Measurements from ENCODE around the gene FOXC1. TPM values are rescaled to one million over a fixed set of nuclear protein-coding genes. Genes with fewer than 3 reads are reported as not detected.

The FOXC1 gene
- total and polyA plus RNA-seq, 4 donors = 0.08 to 0.33 (median 0.14) TPM

GRCh38 chr6:1575210-1576041 lies 34.3 kb upstream of the FOXC1 start:
- peaks cover 0 to 4% (median 0%) of the 10 kb centered on the region in 4 donors for H3K9me3 ChIP-seq (ENCODE audit: control insufficient read depth in 4 of 4, low read length in 3 of 4)

More at GRCh38 chr6:1575210-1576041, 34.3 kb upstream of the FOXC1 start:
- WGBS = 70% methylated on average over 16 of the region's 16 CpGs
- Histone ChIP-seq H3K27me3 (ENCODE audit: control insufficient read depth in 4 of 4, insufficient read depth in 4 of 4, low read length in 3 of 4) (no peaks in the 10 kb centered on the region), H3K27ac (ENCODE audit: low read depth in 1 of 2, low read length in 2 of 2) (no peak overlapping the region), H3K36me3 (ENCODE audit: control insufficient read depth in 4 of 4, insufficient read depth in 3 of 4, low read depth in 1 of 4, low read length in 3 of 4) (peaks cover 0 to 2% (median 0%) of the 10 kb centered on the region in 4 donors), H3K9ac (ENCODE audit: low read depth in 1 of 2, low read length in 2 of 2) (no peak overlapping the region), H3K4me3 (ENCODE audit: low read depth in 1 of 3, low read length in 3 of 3) (no peak overlapping the region), H3K4me1 (ENCODE audit: control insufficient read depth in 4 of 4, insufficient read depth in 4 of 4, low read length in 3 of 4) (no peaks in the 10 kb centered on the region)
- TF ChIP-seq RAD21 (IDR thresholded peaks at IDR 0.05) = no peak
- no peak for TF ChIP-seq FOXA2 (IDR thresholded peaks at IDR 0.05)
- TF ChIP-seq, protein P1, sequence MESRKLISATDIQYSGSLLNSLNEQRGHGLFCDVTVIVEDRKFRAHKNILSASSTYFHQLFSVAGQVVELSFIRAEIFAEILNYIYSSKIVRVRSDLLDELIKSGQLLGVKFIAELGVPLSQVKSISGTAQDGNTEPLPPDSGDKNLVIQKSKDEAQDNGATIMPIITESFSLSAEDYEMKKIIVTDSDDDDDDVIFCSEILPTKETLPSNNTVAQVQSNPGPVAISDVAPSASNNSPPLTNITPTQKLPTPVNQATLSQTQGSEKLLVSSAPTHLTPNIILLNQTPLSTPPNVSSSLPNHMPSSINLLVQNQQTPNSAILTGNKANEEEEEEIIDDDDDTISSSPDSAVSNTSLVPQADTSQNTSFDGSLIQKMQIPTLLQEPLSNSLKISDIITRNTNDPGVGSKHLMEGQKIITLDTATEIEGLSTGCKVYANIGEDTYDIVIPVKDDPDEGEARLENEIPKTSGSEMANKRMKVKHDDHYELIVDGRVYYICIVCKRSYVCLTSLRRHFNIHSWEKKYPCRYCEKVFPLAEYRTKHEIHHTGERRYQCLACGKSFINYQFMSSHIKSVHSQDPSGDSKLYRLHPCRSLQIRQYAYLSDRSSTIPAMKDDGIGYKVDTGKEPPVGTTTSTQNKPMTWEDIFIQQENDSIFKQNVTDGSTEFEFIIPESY (IDR thresholded peaks at IDR 0.05) = no peak
- TF ChIP-seq, protein P2, sequence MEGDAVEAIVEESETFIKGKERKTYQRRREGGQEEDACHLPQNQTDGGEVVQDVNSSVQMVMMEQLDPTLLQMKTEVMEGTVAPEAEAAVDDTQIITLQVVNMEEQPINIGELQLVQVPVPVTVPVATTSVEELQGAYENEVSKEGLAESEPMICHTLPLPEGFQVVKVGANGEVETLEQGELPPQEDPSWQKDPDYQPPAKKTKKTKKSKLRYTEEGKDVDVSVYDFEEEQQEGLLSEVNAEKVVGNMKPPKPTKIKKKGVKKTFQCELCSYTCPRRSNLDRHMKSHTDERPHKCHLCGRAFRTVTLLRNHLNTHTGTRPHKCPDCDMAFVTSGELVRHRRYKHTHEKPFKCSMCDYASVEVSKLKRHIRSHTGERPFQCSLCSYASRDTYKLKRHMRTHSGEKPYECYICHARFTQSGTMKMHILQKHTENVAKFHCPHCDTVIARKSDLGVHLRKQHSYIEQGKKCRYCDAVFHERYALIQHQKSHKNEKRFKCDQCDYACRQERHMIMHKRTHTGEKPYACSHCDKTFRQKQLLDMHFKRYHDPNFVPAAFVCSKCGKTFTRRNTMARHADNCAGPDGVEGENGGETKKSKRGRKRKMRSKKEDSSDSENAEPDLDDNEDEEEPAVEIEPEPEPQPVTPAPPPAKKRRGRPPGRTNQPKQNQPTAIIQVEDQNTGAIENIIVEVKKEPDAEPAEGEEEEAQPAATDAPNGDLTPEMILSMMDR (IDR thresholded peaks at IDR 0.05; ENCODE audit: low read depth, low read length, missing input control) = no peak
- TF ChIP-seq SP1 (IDR thresholded peaks at IDR 0.05) = no peak
- TF ChIP-seq, protein P3, sequence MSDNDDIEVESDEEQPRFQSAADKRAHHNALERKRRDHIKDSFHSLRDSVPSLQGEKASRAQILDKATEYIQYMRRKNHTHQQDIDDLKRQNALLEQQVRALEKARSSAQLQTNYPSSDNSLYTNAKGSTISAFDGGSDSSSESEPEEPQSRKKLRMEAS (IDR thresholded peaks at IDR 0.05) = no peak
- TF ChIP-seq JUND (IDR thresholded peaks at IDR 0.05) = no peak
- TF ChIP-seq ATF3 (IDR thresholded peaks at IDR 0.05) = no peak
- TF ChIP-seq REST (IDR thresholded peaks at IDR 0.05) = no peak
- TF ChIP-seq EGR1 (IDR thresholded peaks at IDR 0.05; ENCODE audit: low read depth in 2 of 2) = no peak
- no peak for TF ChIP-seq NR2F2 (IDR thresholded peaks at IDR 0.05)
- DNase-seq (ENCODE audit: low spot score) = no peak
